ENCODE data around the gene RAC3. TPM values are rescaled to one million over a fixed set of nuclear protein-coding genes. Genes with fewer than 3 reads are reported as not detected.

RAC3 gene
- total and polyA plus RNA-seq, 10 donors, result 0.60 to 3.4 (median 1.1) TPM; not detected in 2

DNA sequence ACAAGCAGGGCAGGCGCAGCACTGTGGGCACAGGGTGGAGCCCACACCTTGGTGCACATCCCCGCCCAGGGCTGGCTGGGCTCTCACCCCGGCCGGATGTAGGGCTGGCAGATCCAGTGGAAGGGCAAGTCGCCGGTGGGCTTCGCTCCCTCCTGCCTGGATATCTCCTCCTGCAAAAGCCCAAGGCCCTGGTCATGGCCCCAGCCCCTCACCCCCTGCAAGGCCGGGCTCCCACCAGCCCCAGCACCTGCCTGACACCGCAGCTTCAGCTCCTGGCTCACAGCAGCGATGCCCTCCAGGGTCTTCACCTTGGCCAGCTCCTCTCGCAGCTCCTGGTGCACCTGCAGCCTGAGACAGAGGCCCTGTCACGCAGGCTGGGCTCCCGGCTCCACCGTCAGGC lies 29.1 kb downstream of the RAC3 start:
- peak; percentile 70 for DNase-seq
- Histone ChIP-seq H3K27ac (no peak overlapping the region), H3K27me3 (replicated peaks in 1 of 7) (no peaks in the 10 kb centered on the region), H3K4me3 (no peak overlapping the region), H3K9me3 (no peaks in the 10 kb centered on the region), H3K4me1 (peaks cover 9 to 77% (median 32%) of the 10 kb centered on the region in 6 donors), H3K36me3 (peaks cover 0 to 86% (median 77%) of the 10 kb centered on the region in 6 donors)
- TF ChIP-seq POLR2AphosphoS5 (IDR thresholded peaks at IDR 0.05), result peak in 2 of 3 donors; percentile 14 to 56
- TF ChIP-seq POLR2A (IDR thresholded peaks at IDR 0.05), result no peak
- intact Hi-C loops (cut with DNase I; ENCODE audit: low total_unique reads), result no loop called here
- 80 to 95% (median 89%) methylated on average over 8 to 14 of the region's 14 CpGs for WGBS, 5 donors

DNA sequence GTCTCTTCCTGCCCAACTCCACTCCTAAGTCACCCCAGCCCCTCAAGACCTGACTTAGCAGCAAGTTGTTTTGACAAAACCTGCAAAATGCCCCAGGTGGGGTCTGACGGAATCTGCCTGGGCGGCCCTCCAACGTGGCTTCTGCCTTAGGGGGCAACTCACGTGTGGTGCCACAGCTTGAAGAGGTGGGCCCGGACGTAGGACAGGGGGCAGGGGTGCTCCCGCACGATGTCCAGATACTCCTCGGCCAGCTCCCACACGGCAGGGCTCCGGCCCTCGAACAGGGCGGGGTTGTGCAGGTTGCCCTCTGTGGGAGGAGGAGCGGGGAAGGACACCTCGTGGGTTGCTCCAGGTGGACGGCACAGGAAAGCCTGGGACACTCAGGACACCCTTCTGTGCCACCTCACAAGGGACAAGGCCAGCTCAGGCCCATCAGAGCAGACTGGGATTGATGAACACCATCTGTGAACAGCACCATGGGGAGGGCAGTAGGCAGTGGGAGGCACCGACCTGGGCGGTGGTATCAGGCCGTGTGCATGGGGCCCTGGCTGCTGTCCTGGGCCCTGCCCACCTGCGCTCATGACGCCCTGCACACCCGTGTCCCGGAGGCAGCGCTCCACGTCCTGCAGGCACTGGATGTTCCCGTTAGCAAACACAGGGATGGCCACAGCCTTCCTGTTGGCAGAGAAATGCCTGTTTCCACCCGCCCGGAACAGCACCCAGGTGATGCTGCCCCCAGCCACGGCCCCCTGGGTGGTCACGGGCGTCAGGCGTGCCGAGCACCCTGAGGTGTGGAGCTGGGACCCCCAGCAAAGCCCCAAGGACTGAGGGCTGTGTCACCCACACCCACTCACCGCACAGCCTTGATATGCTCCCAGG lies 29.8 kb downstream of the RAC3 start:
- Histone ChIP-seq H3K36me3 (peaks cover 0 to 79% (median 71%) of the 10 kb centered on the region in 6 donors), H3K27me3 (replicated peaks in 1 of 7) (no peaks in the 10 kb centered on the region), H3K27ac (no peak overlapping the region), H3K4me3 (no peak overlapping the region), H3K9me3 (no peaks in the 10 kb centered on the region), H3K4me1 (peaks cover 14 to 77% (median 38%) of the 10 kb centered on the region in 6 donors)
- DNase-seq, result peak; percentile 73
- intact Hi-C loops (cut with DNase I; ENCODE audit: low total_unique reads), result no loop called here
- peak in 2 of 3 donors; percentile 26 to 58 for TF ChIP-seq POLR2AphosphoS5 (IDR thresholded peaks at IDR 0.05)
- TF ChIP-seq, protein P1, sequence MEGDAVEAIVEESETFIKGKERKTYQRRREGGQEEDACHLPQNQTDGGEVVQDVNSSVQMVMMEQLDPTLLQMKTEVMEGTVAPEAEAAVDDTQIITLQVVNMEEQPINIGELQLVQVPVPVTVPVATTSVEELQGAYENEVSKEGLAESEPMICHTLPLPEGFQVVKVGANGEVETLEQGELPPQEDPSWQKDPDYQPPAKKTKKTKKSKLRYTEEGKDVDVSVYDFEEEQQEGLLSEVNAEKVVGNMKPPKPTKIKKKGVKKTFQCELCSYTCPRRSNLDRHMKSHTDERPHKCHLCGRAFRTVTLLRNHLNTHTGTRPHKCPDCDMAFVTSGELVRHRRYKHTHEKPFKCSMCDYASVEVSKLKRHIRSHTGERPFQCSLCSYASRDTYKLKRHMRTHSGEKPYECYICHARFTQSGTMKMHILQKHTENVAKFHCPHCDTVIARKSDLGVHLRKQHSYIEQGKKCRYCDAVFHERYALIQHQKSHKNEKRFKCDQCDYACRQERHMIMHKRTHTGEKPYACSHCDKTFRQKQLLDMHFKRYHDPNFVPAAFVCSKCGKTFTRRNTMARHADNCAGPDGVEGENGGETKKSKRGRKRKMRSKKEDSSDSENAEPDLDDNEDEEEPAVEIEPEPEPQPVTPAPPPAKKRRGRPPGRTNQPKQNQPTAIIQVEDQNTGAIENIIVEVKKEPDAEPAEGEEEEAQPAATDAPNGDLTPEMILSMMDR (IDR thresholded peaks at IDR 0.05 in 8 of 11, conservative IDR thresholded peaks at IDR 0.05 in 3 of 11), result no peak
- no peak for TF ChIP-seq POLR2A (IDR thresholded peaks at IDR 0.05)
- 91 to 93% (median 92%) methylated on average over 23 to 34 of the region's 34 CpGs for WGBS, 5 donors

DNA sequence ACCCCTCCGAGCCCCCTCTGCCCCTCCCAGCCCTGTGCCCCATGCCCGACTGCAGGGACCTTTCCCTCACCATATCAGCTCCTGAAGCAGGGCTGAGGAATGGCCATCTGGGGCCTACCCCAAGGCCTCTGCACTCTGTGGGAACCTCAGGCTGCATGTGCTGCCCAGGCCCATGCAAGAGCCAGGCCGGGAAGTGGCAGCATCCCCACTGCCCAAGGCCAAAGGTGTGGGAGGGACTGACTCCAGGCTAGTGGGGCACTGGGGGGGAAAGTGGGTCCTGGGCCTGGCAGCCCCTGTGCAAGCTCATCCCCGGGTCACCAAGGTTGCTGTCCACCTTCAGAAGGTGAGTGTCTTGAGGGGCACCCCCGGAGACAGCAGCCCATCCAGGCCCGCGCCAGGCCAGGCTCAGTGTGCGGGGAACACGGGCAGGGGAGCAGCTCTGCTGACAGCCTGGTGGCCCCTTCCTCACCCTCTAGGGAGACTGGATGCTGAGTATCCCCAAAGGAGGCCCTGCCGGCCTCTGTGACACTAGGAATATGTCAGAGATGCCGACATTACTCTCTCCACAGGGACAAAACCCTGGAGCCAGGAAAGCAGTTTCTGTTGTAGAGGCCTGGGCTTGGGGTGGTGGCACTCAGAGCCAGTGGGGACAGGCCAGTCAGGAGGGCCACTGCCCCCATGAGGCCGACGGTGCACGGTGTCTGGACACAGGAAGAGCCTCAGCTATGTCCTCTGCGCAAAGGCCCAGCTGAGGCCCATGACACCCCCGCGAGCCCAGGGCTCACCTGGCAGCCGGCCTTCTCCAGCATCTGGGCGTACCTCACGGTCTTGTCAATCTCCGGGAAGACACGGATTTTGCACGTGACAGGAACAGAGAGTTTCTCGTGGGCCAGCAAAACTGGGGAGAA lies 30.9 kb downstream of the RAC3 start:
- Histone ChIP-seq H3K27ac (no peak overlapping the region), H3K36me3 (peaks cover 0 to 69% (median 60%) of the 10 kb centered on the region in 6 donors), H3K27me3 (replicated peaks in 1 of 7) (no peaks in the 10 kb centered on the region), H3K4me3 (no peak overlapping the region), H3K4me1 (peaks cover 17 to 74% (median 41%) of the 10 kb centered on the region in 6 donors), H3K9me3 (no peaks in the 10 kb centered on the region)
- DNase-seq, result peak; percentile 67
- TF ChIP-seq POLR2A (IDR thresholded peaks at IDR 0.05), result no peak
- TF ChIP-seq, protein P1 (IDR thresholded peaks at IDR 0.05 in 8 of 11, conservative IDR thresholded peaks at IDR 0.05 in 3 of 11), result no peak
- TF ChIP-seq POLR2AphosphoS5 (IDR thresholded peaks at IDR 0.05), result no peak
- intact Hi-C loops (cut with DNase I; ENCODE audit: low total_unique reads), result no loop called here
- WGBS, 5 donors, result 75 to 95% (median 86%) methylated on average over 17 to 24 of the region's 24 CpGs

DNA sequence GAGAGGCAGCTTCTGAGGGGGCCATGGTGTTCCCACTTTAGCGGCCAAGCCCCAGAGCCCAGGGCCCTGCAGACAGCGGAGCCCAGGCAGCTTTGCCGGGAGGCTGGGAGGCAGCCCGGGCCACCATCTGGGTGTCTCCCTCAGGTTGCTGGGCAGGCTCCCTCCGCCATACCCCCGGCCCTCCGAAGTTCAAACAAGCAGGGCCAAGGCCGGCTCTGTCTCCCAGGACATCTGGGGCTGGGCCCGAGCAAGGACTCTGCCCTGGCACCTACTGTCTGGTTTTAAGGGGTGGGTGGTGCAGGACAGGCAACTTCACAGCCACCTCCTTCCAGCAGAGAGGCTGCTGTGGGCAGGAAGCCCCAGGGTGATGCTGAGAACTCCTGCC lies 31.5 kb downstream of the RAC3 start:
- DNase-seq, result no peak
- intact Hi-C loops (cut with DNase I; ENCODE audit: low total_unique reads), result no loop called here
- no peak for TF ChIP-seq POLR2AphosphoS5 (IDR thresholded peaks at IDR 0.05)
- no peak for TF ChIP-seq POLR2A (IDR thresholded peaks at IDR 0.05)
- TF ChIP-seq, protein P1 (IDR thresholded peaks at IDR 0.05 in 8 of 11, conservative IDR thresholded peaks at IDR 0.05 in 3 of 11), result no peak
- Histone ChIP-seq H3K4me1 (peaks cover 17 to 67% (median 41%) of the 10 kb centered on the region in 6 donors), H3K27me3 (replicated peaks in 1 of 7) (no peaks in the 10 kb centered on the region), H3K4me3 (no peak overlapping the region), H3K27ac (no peak overlapping the region), H3K9me3 (no peaks in the 10 kb centered on the region), H3K36me3 (peaks cover 0 to 62% (median 54%) of the 10 kb centered on the region in 6 donors)
- WGBS, 5 donors, result 80 to 97% (median 93%) methylated on average over 1 to 9 of the region's 9 CpGs; no CpG with 5 or more reads in 1 of the 5 donors
